SK-N-MC (cell line): ENCODE results near the gene AVPI1.

Experiments used
- EZH2 ChIP-seq: fragments of 200-600 bp; sonication (generic); IDR thresholded peaks from one replicate; pipeline ENCODE4 v1.6.1; 2017; ENCODE audit warnings: antibody characterized with exemption
- FOXP2 ChIP-seq: optimal IDR thresholded peaks from 2 replicates; pipeline ENCODE3; 2011; ENCODE audit warnings: mild to moderate bottlenecking, moderate library complexity; ENCODE audit not compliant: insufficient read depth; ENCODE audit errors: extremely low read length, control extremely low read depth
- POLR2AphosphoS5 ChIP-seq: IDR thresholded peaks from 2 replicates; pipeline ENCODE4 v1.6.1; 2012; ENCODE audit warnings: mild to moderate bottlenecking, low read depth, low read length, borderline replicate concordance

DNA sequence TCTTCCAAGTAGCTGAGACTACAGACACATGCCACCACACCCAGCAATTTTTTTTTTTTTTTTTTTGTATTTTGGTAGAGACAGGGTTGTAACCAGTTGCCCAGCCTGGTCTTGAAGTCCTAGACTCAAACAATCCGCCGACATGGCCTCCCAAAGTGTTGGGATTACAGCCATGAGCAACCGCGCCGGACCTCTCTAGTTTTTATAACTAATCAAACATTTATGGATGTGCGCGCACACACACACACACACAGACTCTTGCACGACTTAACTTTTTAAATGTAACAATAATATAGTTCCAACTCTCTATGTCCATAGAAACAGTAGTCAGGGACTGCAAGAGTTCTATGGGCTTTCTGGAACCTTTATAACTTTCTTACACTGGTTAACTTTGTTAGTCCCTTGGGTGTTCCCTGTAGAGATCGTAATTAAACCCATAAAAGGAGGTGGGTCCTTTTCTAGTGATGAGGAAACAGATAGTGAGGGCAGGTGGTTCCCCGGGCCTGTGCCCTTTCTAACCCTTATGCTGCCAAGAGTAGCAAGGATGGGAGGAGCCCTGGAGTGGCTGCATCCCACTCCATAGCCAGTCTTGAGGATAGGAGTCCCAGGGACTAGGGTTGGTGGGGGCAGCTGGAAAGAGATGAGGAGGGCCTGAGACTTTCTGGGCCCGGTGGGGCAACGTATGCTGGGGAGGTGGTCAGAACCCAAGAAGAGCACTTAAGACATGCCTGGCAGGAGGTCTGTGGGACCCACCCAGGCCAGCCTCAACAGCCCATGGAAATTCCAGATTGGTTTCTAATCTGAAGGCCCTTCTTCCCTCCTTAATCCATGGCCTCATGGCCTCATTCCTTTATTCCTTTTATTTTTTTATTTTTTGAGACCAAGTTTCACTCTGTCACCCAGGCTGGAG is 35.1 kb upstream of the AVPI1 start:
- TF ChIP-seq EZH2 (no peak), POLR2AphosphoS5 (no peak), FOXP2 (no peak)
